H9 (cell line): ENCODE results near the gene S100B. TPM values are rescaled to one million over a fixed set of nuclear protein-coding genes. Genes with fewer than 3 reads are reported as not detected.

Source experiments
- DNase-seq: peaks from one replicate; pipeline ENCODE4 v3.0.0-alpha.2; 2017
- H2AFZ ChIP-seq: one replicate; pipeline ENCODE4 v1.6.1; 2013; ENCODE audit warnings: mild to moderate bottlenecking, low read length, control low read depth, moderate library complexity
- H2AK5ac ChIP-seq: 2 replicates; pipeline ENCODE4 v1.6.1; 2013; ENCODE audit warnings: low read length, control low read depth, mixed read lengths; ENCODE audit not compliant: insufficient read length
- H2BK120ac ChIP-seq: one replicate; pipeline ENCODE4 v1.6.1; 2013; ENCODE audit warnings: low read depth, mild to moderate bottlenecking, low read length, control low read depth, inconsistent platforms; ENCODE audit not compliant: poor library complexity, severe bottlenecking
- H2BK12ac ChIP-seq: 2 replicates; pipeline ENCODE4 v1.6.1; 2013; ENCODE audit warnings: low read length, control low read depth, mixed read lengths, low read depth; ENCODE audit not compliant: insufficient read length
- H2BK15ac ChIP-seq: 2 replicates; pipeline ENCODE4 v1.6.1; 2013; ENCODE audit warnings: low read depth, low read length, control low read depth
- H2BK20ac ChIP-seq: one replicate; pipeline ENCODE4 v1.6.1; 2013; ENCODE audit warnings: low read depth, mild to moderate bottlenecking, low read length, control low read depth, inconsistent platforms; ENCODE audit not compliant: poor library complexity, severe bottlenecking
- H2BK5ac ChIP-seq: 2 replicates; pipeline ENCODE4 v1.6.1; 2013; ENCODE audit warnings: low read length, control low read depth, mixed read lengths; ENCODE audit not compliant: insufficient read length
- H3K14ac ChIP-seq: 2 replicates; pipeline ENCODE4 v1.6.1; 2013; ENCODE audit warnings: low read length, control low read depth; ENCODE audit not compliant: insufficient read depth
- H3K18ac ChIP-seq: 2 replicates; pipeline ENCODE4 v1.6.1; 2013; ENCODE audit warnings: low read depth, mild to moderate bottlenecking, mixed read lengths, low read length, control low read depth; ENCODE audit not compliant: insufficient read length
- H3K23ac ChIP-seq: 2 replicates; pipeline ENCODE4 v1.6.1; 2013; ENCODE audit warnings: low read length, control low read depth, mixed read lengths, low read depth; ENCODE audit not compliant: insufficient read length
- H3K23me2 ChIP-seq: 2 replicates; pipeline ENCODE4 v1.6.1; 2013; ENCODE audit warnings: low read depth, mild to moderate bottlenecking, mixed read lengths, low read length, control low read depth; ENCODE audit not compliant: insufficient read length, poor library complexity, severe bottlenecking
- H3K27ac ChIP-seq: 2 replicates; pipeline ENCODE4 v1.5.1; 2013; ENCODE audit warnings: low read length, control low read depth, mixed read lengths, low read depth; ENCODE audit not compliant: insufficient read length
- H3K27me3 ChIP-seq: 2 replicates; pipeline ENCODE4 v1.6.1; 2013; ENCODE audit warnings: low read length, control low read depth, inconsistent platforms; ENCODE audit not compliant: insufficient read depth
- H3K4ac ChIP-seq: 2 replicates; pipeline ENCODE4 v1.6.1; 2013; ENCODE audit warnings: low read depth, mild to moderate bottlenecking, control low read depth, inconsistent platforms, low read length, moderate library complexity
- H3K4me1 ChIP-seq: 2 replicates; pipeline ENCODE4 v1.6.1; 2013; ENCODE audit warnings: low read length, control low read depth, inconsistent platforms; ENCODE audit not compliant: insufficient read depth
- H3K4me2 ChIP-seq: 2 replicates; pipeline ENCODE4 v1.6.1; 2013; ENCODE audit warnings: low read length, control low read depth, mixed read lengths; ENCODE audit not compliant: insufficient read length, insufficient read depth
- H3K56ac ChIP-seq: 2 replicates; pipeline ENCODE4 v1.6.1; 2013; ENCODE audit warnings: low read depth, mild to moderate bottlenecking, mixed read lengths, low read length, control low read depth; ENCODE audit not compliant: insufficient read length
- H3K79me1 ChIP-seq: 2 replicates; pipeline ENCODE4 v1.6.1; 2013; ENCODE audit warnings: low read depth, mild to moderate bottlenecking, moderate library complexity, low read length, control low read depth, inconsistent platforms; ENCODE audit not compliant: insufficient read depth, poor library complexity, severe bottlenecking
- H3K79me2 ChIP-seq: 2 replicates; pipeline ENCODE4 v1.6.1; 2013; ENCODE audit warnings: low read length, control low read depth, inconsistent platforms; ENCODE audit not compliant: insufficient read depth
- H3K9ac ChIP-seq: 2 replicates; pipeline ENCODE4 v1.6.1; 2013; ENCODE audit warnings: low read length, control low read depth, mixed read lengths; ENCODE audit not compliant: insufficient read length; ENCODE audit errors: extremely low read depth
- H3K9me3 ChIP-seq: one replicate; pipeline ENCODE4 v1.6.1; 2013; ENCODE audit warnings: low read depth, low read length, inconsistent platforms; ENCODE audit not compliant: control insufficient read depth
- H3T11ph ChIP-seq: one replicate; pipeline ENCODE4 v1.6.1; 2013; ENCODE audit warnings: mild to moderate bottlenecking, low read length, control low read depth, inconsistent platforms
- H4K20me1 ChIP-seq: one replicate; pipeline ENCODE4 v1.6.1; 2013; ENCODE audit not compliant: control insufficient read depth, insufficient read length, insufficient read depth
- H4K5ac ChIP-seq: 2 replicates; pipeline ENCODE4 v1.6.1; 2013; ENCODE audit warnings: low read depth, mild to moderate bottlenecking, mixed read lengths, low read length, control low read depth; ENCODE audit not compliant: insufficient read length
- H4K8ac ChIP-seq: replicated peaks from 2 replicates; pipeline ENCODE4 v1.6.1; 2013; ENCODE audit warnings: low read length, control low read depth, mixed read lengths, low read depth; ENCODE audit not compliant: insufficient read length
- H4K91ac ChIP-seq: 2 replicates; pipeline ENCODE4 v1.6.1; 2013; ENCODE audit warnings: low read depth, mild to moderate bottlenecking, moderate library complexity, mixed read lengths, low read length, control low read depth; ENCODE audit not compliant: insufficient read length
- H3K27ac Mint-ChIP-seq, 3 experiments: 2 replicates in 2 of 3; 3 replicates in 1 of 3; pipeline ENCODE4 v1.8.0; 2020 to 2021; ENCODE audit warnings: mixed read lengths in 3 of 3, mild to moderate bottlenecking in 1 of 3, moderate library complexity in 1 of 3
- H3K27me3 Mint-ChIP-seq: 2 replicates; pipeline ENCODE4 v1.8.0; 2021; ENCODE audit warnings: low read depth, mild to moderate bottlenecking, moderate library complexity, mixed read lengths
- H3K36me3 Mint-ChIP-seq, 3 experiments: 2 replicates in 2 of 3; 3 replicates in 1 of 3; pipeline ENCODE4 v1.8.0; 2020 to 2021; ENCODE audit warnings: low read depth in 3 of 3, mixed read lengths in 3 of 3; ENCODE audit not compliant: insufficient read depth in 1 of 3
- H3K4me1 Mint-ChIP-seq, 2 experiments: 2 replicates each; pipeline ENCODE4 v1.8.0; 2020; ENCODE audit warnings: mixed read lengths in 2 of 2
- H3K4me3 Mint-ChIP-seq, 2 experiments: 2 replicates in 1 of 2; 3 replicates in 1 of 2; pipeline ENCODE4 v1.8.0; 2020 to 2021; ENCODE audit warnings: mild to moderate bottlenecking in 2 of 2, mixed read lengths in 2 of 2, moderate library complexity in 1 of 2
- H3K9me3 Mint-ChIP-seq, 2 experiments: 2 replicates in 1 of 2; 3 replicates in 1 of 2; pipeline ENCODE4 v1.8.0; 2020; ENCODE audit warnings: mild to moderate bottlenecking in 2 of 2, mixed read lengths in 2 of 2, moderate library complexity in 1 of 2
- CTCF ChIP-seq: fragments of 200-600 bp; sonication (generic); conservative IDR thresholded peaks from 3 replicates; pipeline ENCODE4 v1.8.0; 2021; ENCODE audit warnings: antibody characterized with exemption, mild to moderate bottlenecking
- WGBS: extraction: QIAGEN DNeasy Blood & Tissue Kit; methylation state at CpG from one replicate; pipeline ENCODE4 v1.1.7; 2013; ENCODE audit warnings: missing lambda C conversion rate, low lambda C conversion rate, mixed read lengths; ENCODE audit not compliant: insufficient read length; ENCODE audit errors: extremely low coverage; 5-methylcytosine and 5-hydroxymethylcytosine counted together
- total RNA-seq: library from RNA; stranded (reverse); gene quantifications from 2 replicates; pipeline ENCODE4 v1.2.1, GENCODE V29; 2021

The S100B gene
- total RNA-seq, 1 experiment from 2014 or later: 0.26 TPM

GRCh38 chr21:46560568-46561444 lies 44.1 kb downstream of the S100B start:
- H2BK120ac ChIP-seq: no peak overlapping the region
- no peak overlapping the region for H2BK12ac ChIP-seq
- H4K20me1 ChIP-seq: no peaks in the 10 kb centered on the region
- H3K9me3 ChIP-seq: no peaks in the 10 kb centered on the region
- no peaks in the 10 kb centered on the region for H3K27me3 ChIP-seq
- no peak overlapping the region for H4K91ac ChIP-seq
- H2BK20ac ChIP-seq: no peak overlapping the region
- H3K4me2 ChIP-seq: no peak overlapping the region
- no peak overlapping the region for H4K5ac ChIP-seq
- TF ChIP-seq CTCF: no peak
- Mint-ChIP-seq H3K4me3 (no peak overlapping the region), H3K36me3 (peaks cover 15 to 59% (median 40%) of the 10 kb centered on the region in 3 experiments; a peak in 6 of 7 replicates), H3K9me3 (no peaks in the 10 kb centered on the region; a peak in 1 of 5 replicates), H3K27me3 (no peaks in the 10 kb centered on the region), H3K4me1 (no peaks in the 10 kb centered on the region), H3K27ac (no peak overlapping the region)
- H3T11ph ChIP-seq: no peak overlapping the region
- H3K56ac ChIP-seq: no peak overlapping the region
- H3K23me2 ChIP-seq: no peaks in the 10 kb centered on the region
- no peak overlapping the region for H3K27ac ChIP-seq
- H3K79me1 ChIP-seq: no peaks in the 10 kb centered on the region
- H3K23ac ChIP-seq: no peak overlapping the region
- H3K9ac ChIP-seq: no peak overlapping the region
- no peak overlapping the region for H2AFZ ChIP-seq
- H2BK5ac ChIP-seq: no peak overlapping the region
- no peak overlapping the region for H3K4ac ChIP-seq
- no peak overlapping the region for H2BK15ac ChIP-seq
- 0 out of 2 replicates have a peak, but pooled peaks cover under 1% of the 10 kb centered on the region for H3K79me2 ChIP-seq
- no peak overlapping the region for H3K18ac ChIP-seq
- H3K14ac ChIP-seq: no peak overlapping the region
- H4K8ac ChIP-seq: no peak overlapping the region
- WGBS: no CpG with 5 or more reads among the region's 19 CpGs
- H3K4me1 ChIP-seq: no peaks in the 10 kb centered on the region
- no peak overlapping the region for H2AK5ac ChIP-seq
- DNase-seq: no peak
